ENCODE measurements around the gene UBE2J2. TPM values are rescaled to one million over a fixed set of nuclear protein-coding genes. Genes with fewer than 3 reads are reported as not detected.

The UBE2J2 gene
- total RNA-seq, 1 donor from 2014 or later: 30.0 TPM

DNA sequence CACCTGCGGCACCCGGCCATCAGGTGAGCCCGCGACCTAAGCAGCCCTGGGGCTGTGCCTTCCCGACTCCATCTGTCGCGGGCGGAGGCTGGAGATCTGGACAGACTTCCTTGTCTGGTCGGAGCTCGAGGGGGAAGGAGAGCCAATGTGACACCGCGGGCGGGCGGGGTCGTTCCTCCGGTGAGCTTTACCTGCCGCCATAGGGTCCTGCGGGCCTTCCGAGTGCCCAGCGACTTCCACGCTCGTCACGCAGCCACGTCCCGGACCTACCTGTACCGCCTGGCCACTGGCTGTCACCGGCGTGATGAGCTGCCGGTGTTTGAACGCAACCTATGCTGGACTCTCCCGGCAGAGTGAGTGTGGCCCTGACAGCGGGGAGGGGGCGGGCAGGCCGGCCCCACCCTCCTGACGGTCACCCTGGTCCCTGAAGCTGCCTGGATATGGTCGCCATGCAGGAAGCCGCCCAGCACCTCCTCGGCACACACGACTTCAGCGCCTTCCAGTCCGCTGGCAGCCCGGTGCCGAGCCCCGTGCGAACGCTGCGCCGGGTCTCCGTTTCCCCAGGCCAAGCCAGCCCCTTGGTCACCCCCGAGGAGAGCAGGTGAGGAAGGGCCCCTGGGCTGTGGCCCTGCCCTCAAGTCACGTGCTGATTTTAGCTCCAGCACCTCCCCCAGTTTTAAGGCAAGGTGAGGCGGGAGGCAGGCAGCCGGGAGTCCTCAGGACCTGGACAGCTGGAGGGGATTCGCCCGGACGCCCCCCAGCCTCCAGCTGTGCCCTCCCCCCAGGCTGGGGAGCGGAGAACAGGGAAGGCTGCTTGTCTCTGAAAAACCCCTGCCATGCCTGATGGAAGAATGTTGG is 35.8 kb upstream of the UBE2J2 start:
- no peak for DNase-seq (ENCODE audit: low read depth in 2 of 2)

DNA sequence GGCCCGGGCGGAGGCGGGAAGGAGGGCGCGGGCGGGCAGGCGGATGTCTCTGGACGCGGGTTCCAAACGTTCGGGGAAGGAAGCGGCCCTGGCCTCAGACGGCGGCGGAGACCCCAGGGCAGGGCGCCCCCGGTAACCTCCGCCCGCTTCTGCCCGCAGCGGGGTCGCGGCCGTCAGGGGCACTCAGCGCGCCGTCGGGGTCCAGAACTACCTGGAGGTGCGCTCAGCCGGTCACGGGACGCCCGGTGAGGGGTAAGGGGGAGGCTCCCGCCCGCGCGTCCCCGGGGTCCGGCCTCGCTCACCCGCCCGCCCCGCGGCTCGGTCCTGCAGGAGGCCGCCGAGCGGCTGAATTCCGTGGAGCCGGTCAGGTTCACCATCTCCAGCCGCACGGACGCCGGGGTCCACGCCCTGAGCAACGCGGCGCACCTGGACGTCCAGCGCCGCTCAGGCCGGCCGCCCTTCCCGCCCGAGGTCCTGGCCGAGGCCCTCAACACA is 35.1 kb upstream of the UBE2J2 start:
- no peak for DNase-seq (ENCODE audit: low read depth in 2 of 2)

DNA sequence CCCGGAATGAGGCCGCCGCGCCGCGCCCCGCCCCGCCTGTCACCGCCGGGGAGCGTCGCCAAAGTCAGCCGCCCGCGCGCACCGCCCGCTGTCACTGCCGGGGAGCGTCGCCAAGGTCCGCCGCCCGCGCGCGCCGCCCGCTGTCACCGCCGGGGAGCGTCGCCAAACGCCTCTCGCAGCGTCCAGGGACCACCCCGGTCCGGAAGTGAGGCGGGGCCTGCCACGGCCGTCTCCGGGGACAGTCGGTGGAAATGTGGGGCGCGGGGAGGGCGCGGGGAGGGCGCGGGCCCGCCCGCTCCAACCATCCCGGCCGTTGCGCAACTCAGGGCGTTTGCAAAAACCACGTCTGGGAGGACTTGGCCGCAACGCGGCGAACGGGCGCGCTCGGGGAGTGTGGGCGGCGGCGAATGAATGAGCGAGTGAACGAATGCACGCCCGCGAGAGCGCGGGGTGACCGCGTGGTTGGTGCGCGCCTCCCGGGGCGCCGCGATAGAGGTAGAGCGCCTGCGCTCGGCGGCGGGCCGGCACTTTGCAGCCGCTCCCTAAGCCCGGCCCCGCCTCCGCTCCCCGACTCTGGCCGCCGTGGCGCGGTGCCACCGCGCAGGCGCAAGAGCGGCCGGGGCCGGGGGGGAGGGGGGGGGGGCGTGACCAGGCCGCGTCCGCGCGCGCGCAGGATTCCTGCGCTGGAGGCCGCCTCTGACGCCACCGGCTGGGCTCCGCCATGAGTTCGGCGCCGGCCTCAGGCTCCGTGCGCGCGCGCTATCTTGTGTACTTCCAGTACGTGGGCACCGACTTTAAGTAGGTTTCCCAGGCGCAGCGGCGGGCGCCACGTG is 34.5 kb upstream of the UBE2J2 start, which contains the start of the genes ACAP3 and PUSL1:
Gene ACAP3, minus strand, starts transcription at position 8 of the 833 bp plus-strand sequence. CDS start 115 bp downstream, outside the sequence.
Gene PUSL1, plus strand, starts transcription at position 675 of the 833 bp plus-strand sequence. Its CDS starts 47 bp downstream, at position 722.
- peak; percentile 62 to 91 for DNase-seq (ENCODE audit: low read depth in 2 of 2)

DNA sequence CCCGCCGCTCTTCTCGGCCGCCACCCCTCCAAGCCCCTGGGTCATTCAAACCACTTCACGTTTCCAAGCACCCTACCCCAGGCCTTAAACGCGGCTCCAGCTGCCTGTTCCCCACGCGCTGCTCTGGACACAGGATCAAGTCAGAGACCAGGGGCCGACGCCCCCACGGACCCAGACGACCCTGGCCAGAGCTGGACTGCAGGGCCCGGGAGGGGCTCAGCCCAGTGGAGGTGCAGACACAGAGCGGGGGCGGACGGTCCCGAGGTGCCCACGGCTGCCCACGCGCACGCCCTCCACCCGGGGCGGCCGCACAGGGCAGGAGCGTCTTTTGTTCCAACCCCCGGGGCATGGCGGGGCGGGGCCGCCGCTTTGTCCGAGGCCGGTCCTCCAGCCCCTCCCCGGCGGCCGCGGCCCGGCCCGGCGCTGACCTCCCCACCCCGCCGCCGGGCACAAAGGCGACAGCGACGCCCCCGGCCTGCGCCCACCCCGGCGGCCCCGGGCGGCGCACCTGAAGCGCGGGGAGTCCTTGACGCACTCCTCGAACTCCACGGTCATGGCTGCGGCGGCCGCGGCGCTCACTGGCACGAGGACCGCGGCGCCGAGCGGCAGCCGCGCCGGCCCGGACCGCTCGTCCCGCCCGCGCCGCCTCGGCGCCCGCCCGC is 33.7 kb upstream of the UBE2J2 start:
- peak in 1 of 2 donors; percentile 31 for DNase-seq (ENCODE audit: low read depth in 2 of 2)

DNA sequence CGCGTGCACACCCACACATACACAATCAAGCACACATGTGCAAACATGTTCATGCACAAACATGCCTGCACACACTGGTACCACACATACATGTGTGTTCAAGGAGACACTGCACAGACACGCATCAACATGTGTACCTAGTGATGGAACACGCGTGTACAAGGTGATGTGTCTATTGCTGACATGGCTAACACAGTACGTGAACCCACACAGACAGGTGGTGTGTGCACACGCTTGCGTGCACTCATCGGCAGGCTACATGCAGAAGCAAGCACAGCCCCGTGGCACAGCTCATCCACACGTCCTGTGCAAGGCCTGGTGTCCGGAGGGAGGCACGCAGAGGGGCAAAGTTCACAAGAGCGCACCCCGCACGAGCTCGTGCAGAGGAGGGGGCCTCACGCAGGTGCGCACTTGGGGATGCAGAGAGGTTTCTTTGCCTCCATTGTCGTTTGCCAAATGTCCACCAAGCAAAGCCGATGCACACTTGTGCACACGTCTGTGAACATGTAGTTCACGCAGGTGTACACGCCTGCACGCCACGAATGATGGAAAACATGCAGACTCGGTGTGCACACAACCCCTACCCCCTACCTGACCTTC is 33.1 kb upstream of the UBE2J2 start:
- no peak for DNase-seq (ENCODE audit: low read depth in 2 of 2)

DNA sequence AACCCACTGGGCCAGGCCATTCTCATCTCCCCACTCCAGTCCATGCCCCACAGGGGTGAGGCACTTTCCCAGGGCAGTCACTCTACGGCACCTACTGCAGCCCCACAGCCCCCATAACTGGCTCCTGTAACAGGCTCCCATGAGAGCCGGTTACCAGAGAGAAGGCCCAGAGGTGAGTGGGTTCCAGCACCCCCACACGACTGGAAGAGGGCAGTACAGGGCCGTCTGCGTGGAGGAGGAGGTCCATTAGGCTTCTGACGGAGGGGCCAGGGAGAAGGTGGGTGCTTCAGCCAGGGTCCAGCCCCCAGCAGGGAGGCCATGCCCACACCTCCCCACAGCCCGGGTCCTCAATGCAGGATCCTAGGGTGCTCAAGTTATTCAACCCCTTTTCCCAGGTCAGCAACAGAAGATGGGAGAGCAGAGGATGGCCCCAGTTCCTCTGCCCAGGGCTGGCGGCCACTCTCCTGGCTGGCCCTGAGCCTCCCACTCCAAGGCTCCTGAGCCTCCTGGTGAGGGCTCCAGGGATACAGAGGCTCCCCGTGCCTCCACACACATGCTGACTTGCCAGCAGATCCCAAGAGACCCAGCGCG is 32.5 kb upstream of the UBE2J2 start:
- no peak for DNase-seq (ENCODE audit: low read depth in 2 of 2)

DNA sequence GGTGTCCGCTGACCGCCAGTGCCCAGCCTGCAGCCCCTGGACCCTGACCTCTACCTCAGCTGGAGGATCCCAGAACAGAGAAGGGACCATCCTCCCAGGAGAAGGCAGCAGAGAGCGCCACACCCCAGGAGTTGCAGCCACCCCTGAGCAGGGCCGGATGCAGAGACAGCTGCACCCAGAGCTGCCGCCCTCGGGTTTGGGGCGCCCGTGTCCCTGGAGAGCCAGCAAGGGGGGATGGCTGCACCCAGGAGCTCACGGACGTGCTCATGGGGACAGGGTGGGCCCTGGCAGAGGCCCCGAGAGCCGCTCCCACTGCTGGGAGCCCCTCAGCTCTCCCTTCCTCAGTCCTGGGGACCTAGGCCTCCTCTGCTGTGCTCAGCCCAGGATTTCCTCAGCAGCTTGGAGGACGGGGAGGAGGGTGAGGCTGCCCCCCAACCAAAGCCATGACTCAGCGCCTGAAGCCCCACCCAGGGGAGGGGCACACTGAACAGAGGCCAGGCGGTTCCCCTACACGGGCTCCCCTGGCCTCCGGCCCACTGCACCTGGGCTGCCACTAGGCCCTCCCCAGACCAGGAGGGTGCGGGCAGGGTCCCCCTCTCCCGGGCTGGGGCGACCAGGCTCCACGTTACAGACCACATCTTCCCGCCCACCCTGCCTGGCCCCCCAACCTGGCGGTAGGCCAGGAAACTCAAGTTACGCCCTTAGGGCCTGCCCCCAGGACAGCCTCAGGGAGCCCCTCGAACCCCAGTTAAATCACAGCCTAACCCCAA is 31.8 kb upstream of the UBE2J2 start:
- peak in 1 of 2 donors; percentile 53 for DNase-seq (ENCODE audit: low read depth in 2 of 2)

DNA sequence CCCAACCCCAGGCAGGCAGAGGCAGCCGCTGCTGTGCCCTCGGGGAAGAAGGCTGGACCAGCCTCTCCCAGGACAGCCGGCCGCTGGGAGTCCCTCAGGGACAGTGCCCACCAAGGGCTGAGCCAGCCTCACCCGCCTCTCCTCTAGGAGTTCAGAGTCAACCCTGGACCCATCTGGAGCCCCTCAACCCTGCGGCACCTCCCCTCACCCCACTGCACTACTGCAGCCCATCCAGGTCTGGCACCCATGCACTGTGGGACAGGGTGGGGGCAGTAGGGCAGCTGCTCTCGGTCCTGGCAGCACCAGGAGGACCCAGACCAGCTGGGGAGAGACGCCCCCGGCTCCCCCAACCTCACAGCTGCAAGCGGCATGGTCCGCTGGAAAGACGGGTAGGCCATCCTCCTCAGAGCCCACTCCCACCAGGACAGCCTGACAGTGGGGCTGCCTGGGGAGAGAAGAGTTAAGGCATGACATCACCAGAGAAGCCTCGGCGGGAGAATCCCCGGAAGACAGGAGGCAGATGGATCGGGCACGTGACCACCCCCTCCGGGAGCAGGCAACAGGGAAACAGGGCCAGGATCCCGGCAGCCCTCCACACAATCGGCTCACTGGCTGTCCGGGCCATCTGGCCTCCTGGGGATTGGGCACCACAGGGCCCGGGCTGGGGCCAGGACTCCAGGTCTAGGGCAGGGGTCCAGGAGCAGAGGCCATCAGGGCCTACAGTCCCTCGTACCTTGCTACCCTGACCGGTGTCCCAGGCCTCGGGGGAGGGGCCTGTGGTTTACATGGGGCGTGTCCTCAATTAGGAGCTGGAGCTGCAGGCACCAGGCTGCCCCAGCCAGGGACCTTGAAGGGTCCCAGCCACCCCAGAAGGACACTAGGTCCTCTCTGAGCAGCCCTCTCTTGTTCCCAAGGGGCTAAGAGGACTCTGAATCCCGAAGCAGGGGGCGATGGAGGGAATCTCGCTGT is 31.0 kb upstream of the UBE2J2 start:
- peak in 1 of 2 donors; percentile 53 for DNase-seq (ENCODE audit: low read depth in 2 of 2)

DNA sequence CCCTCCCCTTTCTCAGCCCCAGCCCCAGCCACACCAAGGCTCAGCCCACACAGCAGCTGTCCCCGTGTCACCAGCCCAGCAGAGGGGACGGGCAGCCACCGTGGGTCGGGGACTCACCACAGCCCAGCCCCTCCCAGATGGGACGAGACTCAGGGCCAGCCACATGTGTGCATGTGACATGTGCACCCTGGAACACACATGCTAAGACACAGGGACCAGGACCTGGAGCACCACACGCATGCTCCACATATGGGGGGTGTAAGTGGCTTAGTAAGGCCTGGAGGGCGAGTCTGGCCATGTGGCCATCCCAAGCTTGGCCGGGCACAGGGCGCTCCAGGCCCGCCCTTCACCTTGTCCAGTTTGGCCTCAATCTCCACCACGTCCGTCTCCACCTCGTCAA is 30.1 kb upstream of the UBE2J2 start:
- DNase-seq (ENCODE audit: low read depth in 2 of 2): no peak

DNA sequence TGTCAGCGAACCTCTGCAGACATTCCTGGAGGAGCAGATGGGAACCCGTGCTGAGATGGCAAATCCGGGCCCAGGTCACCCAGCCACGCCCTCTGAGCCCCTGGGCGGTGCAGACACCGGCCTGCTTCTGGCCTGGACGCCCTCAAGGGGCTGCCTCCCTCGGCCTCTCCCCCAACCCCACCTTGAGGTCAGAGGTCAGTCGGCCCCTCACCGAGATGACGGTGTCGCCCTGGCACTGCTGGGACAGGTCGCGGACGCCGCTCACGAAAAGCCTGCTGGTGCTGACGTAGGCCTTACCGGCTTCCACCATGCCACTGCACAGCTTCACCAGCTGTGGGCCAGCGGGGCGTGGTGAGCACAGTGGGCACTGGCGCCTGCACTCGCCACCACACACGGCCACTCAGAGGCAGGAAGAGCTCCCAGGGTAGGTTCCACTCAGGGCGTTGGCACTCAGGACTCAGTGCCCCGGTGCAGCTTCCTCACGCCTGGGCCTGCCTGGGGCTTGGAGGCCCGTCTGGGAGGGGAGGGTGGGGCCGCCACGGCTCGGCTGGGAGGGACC is 29.4 kb upstream of the UBE2J2 start:
- DNase-seq (ENCODE audit: low read depth in 2 of 2): no peak

DNA sequence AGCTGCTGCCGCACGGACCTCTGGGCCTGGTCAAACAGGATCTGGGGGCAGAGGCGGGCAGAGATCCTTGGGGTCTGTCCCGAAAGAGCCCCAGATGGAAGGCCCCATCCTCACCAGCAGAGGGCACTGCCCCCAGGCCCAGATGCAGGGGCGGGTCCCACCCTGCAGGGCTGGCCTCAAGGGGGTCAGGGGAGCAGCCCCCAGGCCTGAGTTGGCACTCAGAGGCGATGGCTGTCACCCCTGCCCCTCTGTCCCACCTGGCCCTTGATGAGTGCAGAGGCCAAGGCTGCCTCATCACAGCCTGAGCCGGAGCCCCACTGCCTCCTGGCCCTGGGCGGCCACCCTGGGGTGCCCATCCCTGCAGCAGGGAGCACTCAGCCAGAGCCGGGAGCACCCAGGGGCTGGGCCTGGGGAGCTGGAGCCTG is 28.4 kb upstream of the UBE2J2 start:
- no peak for DNase-seq (ENCODE audit: low read depth in 2 of 2)

DNA sequence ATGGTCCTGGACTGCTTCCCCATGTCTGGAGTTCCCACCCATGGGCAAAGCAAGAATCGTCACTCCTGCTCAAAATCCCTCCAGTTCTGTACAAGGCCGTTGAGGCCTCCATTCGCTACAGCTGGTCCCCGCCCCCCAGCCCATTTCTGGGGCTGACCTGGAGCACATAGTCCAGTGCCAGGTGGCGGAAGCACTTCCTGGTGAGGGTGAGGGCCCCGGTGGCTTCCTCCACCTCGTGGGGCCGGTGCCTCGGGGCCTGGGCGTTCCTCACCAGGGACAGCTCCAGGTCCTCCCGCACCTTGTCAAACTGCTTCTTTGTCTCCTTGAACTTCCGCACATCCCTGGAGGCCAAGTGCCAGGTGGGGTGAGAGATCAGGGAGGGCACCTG is 26.7 kb upstream of the UBE2J2 start:
- DNase-seq (ENCODE audit: low read depth in 2 of 2): no peak

DNA sequence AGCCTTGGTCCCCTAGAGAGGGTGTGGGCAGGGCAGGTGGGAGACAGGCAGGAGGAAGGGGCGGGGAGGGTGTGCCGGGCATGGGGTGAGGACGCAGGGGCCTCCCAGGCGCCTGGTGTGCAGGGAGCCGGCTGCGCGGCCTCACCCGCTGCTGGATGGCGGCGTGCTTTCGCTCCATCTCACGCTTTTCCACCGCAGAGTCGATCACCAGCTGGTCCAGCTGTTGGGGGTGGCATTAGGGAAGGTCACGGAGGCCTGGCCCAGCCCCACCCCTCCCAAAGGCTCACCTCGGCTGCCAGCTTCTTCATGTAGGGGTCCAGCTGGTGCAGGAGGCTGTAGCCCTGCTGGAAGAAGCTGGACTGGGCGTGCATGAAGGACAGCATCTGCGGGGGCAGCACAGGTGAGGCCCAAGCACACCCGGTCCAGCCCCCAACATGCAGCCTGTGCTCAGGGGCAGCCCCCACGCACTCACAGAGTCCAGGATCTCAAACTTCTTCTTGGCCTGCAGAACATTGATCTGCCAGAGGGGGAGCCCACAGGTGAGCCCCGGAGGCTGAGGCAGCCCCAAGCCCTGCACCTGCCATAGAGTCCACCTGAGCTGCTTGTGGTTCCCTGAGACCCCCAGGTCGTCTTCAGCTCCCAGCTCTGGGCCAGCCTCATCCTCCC is 26.2 kb upstream of the UBE2J2 start:
- no peak for DNase-seq (ENCODE audit: low read depth in 2 of 2)

DNA sequence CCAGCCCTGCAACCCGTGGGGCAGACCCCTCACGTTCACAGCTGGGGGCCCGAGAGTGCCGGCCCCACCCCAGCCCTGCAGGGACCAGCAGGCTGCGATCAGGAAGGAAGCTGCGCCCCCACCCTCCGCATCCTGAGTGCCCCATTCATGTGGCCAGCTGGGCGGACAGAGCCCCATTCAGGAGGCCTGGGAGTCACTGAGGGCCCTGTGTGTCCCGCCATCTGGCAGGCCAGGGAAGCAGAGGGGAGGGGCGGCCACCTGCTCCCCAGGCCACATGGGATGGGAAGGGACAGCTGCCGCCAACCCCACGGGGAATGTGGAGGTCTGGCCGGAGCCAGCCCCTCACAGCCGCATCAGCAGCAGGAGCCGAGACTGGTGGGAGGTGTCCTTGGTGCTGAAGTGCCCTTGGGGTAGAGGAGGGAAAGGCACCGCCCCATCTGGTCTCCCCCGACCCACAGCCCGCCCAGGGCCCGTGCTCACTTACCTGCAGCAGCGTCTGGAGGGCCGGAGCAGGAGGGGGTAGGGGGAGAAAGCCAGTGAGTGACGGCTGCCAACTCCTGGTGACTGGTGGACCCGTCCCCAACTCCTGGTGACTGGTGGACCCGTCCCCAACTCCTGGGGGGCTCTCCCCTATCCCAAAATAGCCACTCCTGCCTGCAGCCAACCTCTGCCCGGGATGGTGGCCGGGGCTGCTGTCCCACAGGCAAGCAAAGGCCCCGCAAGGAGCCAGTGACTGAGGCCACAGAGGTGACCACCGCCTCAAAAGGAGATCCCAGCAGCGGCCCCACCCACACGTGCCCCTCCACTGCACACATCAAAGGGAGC is 25.4 kb upstream of the UBE2J2 start:
- peak in 1 of 2 donors; percentile 50 for DNase-seq (ENCODE audit: low read depth in 2 of 2)

DNA sequence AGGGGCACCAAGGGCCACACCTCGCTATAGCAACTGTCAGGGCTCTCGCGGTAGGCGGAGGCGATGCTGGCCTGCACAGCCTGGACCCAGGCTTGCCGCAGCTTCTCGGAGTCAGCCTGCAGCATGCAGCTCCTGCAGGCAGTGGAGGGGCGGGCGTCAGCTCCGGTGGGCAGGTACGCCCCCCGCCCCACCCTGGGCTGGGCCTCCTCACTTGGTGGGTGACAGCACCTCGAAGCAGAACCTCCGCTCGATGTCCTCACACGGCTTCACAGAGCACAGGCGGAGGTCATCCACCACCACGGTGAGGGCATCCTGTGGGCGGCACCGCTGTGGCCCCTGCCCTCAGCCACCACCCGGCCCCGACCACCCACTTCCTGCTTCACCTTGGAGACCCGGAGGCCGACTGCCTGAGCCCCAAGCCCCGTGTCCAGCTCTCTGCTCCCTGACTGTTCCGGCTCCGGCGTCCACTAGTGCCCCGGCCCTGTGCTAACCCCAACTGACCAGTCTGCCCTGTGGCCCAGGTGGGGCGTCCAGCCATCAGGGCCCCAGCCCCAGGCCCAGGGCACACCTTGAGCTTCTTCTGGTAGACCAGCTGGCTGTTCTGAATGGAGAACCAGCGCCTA is 24.3 kb upstream of the UBE2J2 start:
- DNase-seq (ENCODE audit: low read depth in 2 of 2): no peak
